ENCODE data around the gene ZEB1.

DNA sequence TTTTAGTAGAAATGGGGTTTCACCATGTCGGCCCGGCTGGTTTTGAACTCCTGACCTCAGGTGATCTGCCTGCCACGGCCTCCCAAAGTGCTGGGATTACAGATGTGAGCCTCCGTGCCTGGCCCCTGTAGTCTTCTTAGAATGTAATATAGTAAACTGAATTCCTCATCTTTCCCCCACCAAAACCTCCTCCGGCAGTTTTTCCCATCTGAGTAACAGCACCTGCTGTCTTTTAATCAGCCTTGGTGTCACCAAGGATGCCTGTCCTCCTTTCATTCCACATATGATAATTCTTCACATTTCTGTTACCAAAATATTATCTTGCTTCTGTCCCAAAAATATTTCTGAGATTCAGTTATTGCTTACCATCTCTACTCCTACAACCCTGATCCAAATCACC is 80.2 kb downstream of the ZEB1 start:
- TF ChIP-seq FOXM1 (IDR thresholded peaks at IDR 0.05; ENCODE audit: borderline replicate concordance, low read depth) (no peak), TCF12 (IDR thresholded peaks at IDR 0.05; ENCODE audit: low read depth) (no peak), RAD21 (IDR thresholded peaks at IDR 0.05; ENCODE audit: low read depth) (no peak), TAF1 (IDR thresholded peaks at IDR 0.05; ENCODE audit: low read depth) (no peak), CEBPB (IDR thresholded peaks at IDR 0.05) (no peak), ZBTB7A (IDR thresholded peaks at IDR 0.05; ENCODE audit: low read depth) (no peak), YY1 (IDR thresholded peaks at IDR 0.05; ENCODE audit: low read depth) (no peak), EP300 (IDR thresholded peaks at IDR 0.05; ENCODE audit: borderline replicate concordance) (no peak), NFIC (IDR thresholded peaks at IDR 0.05) (no peak)
- TF ChIP-seq, protein P1, sequence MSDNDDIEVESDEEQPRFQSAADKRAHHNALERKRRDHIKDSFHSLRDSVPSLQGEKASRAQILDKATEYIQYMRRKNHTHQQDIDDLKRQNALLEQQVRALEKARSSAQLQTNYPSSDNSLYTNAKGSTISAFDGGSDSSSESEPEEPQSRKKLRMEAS (IDR thresholded peaks at IDR 0.05): no peak
- TF ChIP-seq, protein P2, sequence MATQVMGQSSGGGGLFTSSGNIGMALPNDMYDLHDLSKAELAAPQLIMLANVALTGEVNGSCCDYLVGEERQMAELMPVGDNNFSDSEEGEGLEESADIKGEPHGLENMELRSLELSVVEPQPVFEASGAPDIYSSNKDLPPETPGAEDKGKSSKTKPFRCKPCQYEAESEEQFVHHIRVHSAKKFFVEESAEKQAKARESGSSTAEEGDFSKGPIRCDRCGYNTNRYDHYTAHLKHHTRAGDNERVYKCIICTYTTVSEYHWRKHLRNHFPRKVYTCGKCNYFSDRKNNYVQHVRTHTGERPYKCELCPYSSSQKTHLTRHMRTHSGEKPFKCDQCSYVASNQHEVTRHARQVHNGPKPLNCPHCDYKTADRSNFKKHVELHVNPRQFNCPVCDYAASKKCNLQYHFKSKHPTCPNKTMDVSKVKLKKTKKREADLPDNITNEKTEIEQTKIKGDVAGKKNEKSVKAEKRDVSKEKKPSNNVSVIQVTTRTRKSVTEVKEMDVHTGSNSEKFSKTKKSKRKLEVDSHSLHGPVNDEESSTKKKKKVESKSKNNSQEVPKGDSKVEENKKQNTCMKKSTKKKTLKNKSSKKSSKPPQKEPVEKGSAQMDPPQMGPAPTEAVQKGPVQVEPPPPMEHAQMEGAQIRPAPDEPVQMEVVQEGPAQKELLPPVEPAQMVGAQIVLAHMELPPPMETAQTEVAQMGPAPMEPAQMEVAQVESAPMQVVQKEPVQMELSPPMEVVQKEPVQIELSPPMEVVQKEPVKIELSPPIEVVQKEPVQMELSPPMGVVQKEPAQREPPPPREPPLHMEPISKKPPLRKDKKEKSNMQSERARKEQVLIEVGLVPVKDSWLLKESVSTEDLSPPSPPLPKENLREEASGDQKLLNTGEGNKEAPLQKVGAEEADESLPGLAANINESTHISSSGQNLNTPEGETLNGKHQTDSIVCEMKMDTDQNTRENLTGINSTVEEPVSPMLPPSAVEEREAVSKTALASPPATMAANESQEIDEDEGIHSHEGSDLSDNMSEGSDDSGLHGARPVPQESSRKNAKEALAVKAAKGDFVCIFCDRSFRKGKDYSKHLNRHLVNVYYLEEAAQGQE (IDR thresholded peaks at IDR 0.05; ENCODE audit: low read depth): no peak
